ENCODE data around the gene PTPRU.

PTPRU gene

GRCh38 chr1:29327223-29327935 lies 91.1 kb downstream of the PTPRU start:
- no peak for TF ChIP-seq CTCF (IDR thresholded peaks at IDR 0.05; ENCODE audit: low read depth, low read length, missing control alignments)
- H3K4me3 ChIP-seq (ENCODE audit: low read depth, low read length), result no peak overlapping the region
- no peak for DNase-seq (ENCODE audit: low read depth)

GRCh38 chr1:29329022-29329775 lies 92.9 kb downstream of the PTPRU start:
- no peak overlapping the region for H3K4me3 ChIP-seq (ENCODE audit: low read depth, low read length)
- no peak for TF ChIP-seq CTCF (IDR thresholded peaks at IDR 0.05; ENCODE audit: low read depth, low read length, missing control alignments)
- DNase-seq (ENCODE audit: low read depth), result no peak

- no peak for DNase-seq (ENCODE audit: low read depth)
- no peak for TF ChIP-seq CTCF (IDR thresholded peaks at IDR 0.05; ENCODE audit: low read depth, low read length, missing control alignments)
- H3K4me3 ChIP-seq (ENCODE audit: low read depth, low read length), result no peak overlapping the region
Observed at GRCh38 chr1:29330089-29330488, 93.8 kb downstream of the PTPRU start.

GRCh38 chr1:29330856-29331255 lies 94.5 kb downstream of the PTPRU start:
- DNase-seq (ENCODE audit: low read depth), result no peak
- no peak overlapping the region for H3K4me3 ChIP-seq (ENCODE audit: low read depth, low read length)
- TF ChIP-seq CTCF (IDR thresholded peaks at IDR 0.05; ENCODE audit: low read depth, low read length, missing control alignments), result no peak

- DNase-seq (ENCODE audit: low read depth), result no peak
- TF ChIP-seq CTCF (IDR thresholded peaks at IDR 0.05; ENCODE audit: low read depth, low read length, missing control alignments), result no peak
- H3K4me3 ChIP-seq (ENCODE audit: low read depth, low read length), result no peak overlapping the region
Observed at GRCh38 chr1:29331309-29331708, 95.0 kb downstream of the PTPRU start.

GRCh38 chr1:29331729-29332128 lies 95.4 kb downstream of the PTPRU start:
- TF ChIP-seq CTCF (IDR thresholded peaks at IDR 0.05; ENCODE audit: low read depth, low read length, missing control alignments), result no peak
- H3K4me3 ChIP-seq (ENCODE audit: low read depth, low read length), result no peak overlapping the region
- no peak for DNase-seq (ENCODE audit: low read depth)
